ELF-1 (cell line): ENCODE results near the gene MTHFD2L.
"Not testable (repeated sequence)": the region's sequence is repeated elsewhere in the genome, so short reads cannot be mapped to it uniquely, and the experiment has no call there.

Experiments used
- DNase-seq: peaks from one replicate; pipeline ENCODE4 v3.0.0-alpha.2; 2016; ENCODE audit warnings: low read depth, low spot score

MTHFD2L gene

GRCh38 chr4:74335341-74336021 lies 177.6 kb downstream of the MTHFD2L start:
- no peak for DNase-seq

DNA sequence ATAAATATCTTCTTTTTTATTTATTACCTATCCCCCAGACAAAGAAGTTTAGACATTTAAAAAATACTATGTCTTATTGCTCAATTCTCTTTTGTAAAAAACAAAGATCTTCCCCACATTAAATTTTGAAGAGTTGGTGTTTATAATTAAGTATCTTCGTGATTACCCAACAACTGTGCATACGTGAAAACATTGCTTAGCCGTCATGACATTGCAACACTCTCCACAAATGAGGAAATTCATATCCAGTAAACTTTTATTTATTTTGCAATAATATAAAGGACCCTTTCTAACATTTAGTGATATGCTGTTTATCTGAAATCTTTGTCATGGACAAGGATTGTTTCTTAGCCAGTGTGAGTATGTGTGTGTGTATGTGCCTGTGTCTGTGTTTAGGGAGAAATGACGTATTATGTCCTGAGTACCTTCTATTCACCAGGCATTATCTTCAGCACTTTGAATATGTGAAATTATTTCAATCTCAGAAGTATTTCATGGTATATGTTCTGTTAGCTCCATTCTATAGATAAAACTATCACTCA lies 180.9 kb downstream of the MTHFD2L start:
- no peak for DNase-seq

GRCh38 chr4:74339501-74339900 lies 181.6 kb downstream of the MTHFD2L start:
- DNase-seq, result no peak

GRCh38 chr4:74340421-74340820 lies 182.5 kb downstream of the MTHFD2L start:
- not testable (repeated sequence) for DNase-seq

GRCh38 chr4:74344031-74344430 lies 186.1 kb downstream of the MTHFD2L start:
- no peak for DNase-seq
